HG03135 (cell line): ENCODE data around the gene FGF22.
"Not testable (repeated sequence)": the region's sequence is repeated elsewhere in the genome, so short reads cannot be mapped to it uniquely, and the experiment has no call there.

Experiments
- ATAC-seq: cut with Tn5 transposase; IDR thresholded peaks from one replicate; pipeline ENCODE4 v1.9.1; 2021; ENCODE audit warnings: mild to moderate bottlenecking, moderate library complexity; ENCODE audit not compliant: unreplicated experiment

The FGF22 gene

GRCh38 chr19:658059-658839 is 18.6 kb downstream of the FGF22 start:
- no peak for ATAC-seq

- no peak for ATAC-seq
These were observed 19.5 kb downstream of the FGF22 start for GRCh38 chr19:658916-659839.

- ATAC-seq = no peak
These were observed 21.2 kb downstream of the FGF22 start for GRCh38 chr19:660793-661426.

GRCh38 chr19:661427-662196 is 21.9 kb downstream of the FGF22 start:
- no peak for ATAC-seq

- ATAC-seq = peak; percentile 13
These were observed 22.7 kb downstream of the FGF22 start for GRCh38 chr19:662207-662961.

GRCh38 chr19:662962-663681 is 23.4 kb downstream of the FGF22 start, which contains the start of gene RNF126:
RNF126 (minus strand) TSS chr19:663214; CDS start chr19:663121, 93 bp downstream.
- peak; percentile 55 for ATAC-seq

GRCh38 chr19:663682-664117 is 24.0 kb downstream of the FGF22 start:
- ATAC-seq = no peak

- no peak for ATAC-seq
These were observed 25.3 kb downstream of the FGF22 start for GRCh38 chr19:664913-665443.

- not testable (repeated sequence) for ATAC-seq
These were observed 27.4 kb downstream of the FGF22 start for GRCh38 chr19:666985-667573.

- not testable (repeated sequence) for ATAC-seq
These were observed 29.2 kb downstream of the FGF22 start for GRCh38 chr19:668675-669434.

- ATAC-seq = no peak
These were observed 31.0 kb downstream of the FGF22 start for GRCh38 chr19:670609-671075.

GRCh38 chr19:674282-675151 is 34.8 kb downstream of the FGF22 start:
- ATAC-seq = no peak

GRCh38 chr19:676007-676338 is 36.3 kb downstream of the FGF22 start:
- no peak for ATAC-seq

- no peak for ATAC-seq
These were observed 36.8 kb downstream of the FGF22 start, which contains the start of gene FSTL3 for GRCh38 chr19:676339-677105. FSTL3 (plus strand) TSS chr19:676392; CDS start chr19:676424, 32 bp downstream.

- no peak for ATAC-seq
These were observed 37.5 kb downstream of the FGF22 start for GRCh38 chr19:677201-677600.
